A549 (cell line): ENCODE results near the gene ARMH3.

Source experiments
- MAZ ChIP-seq: fragments of 150-350 bp; IDR thresholded peaks from 2 replicates; pipeline ENCODE4 v1.6.1; 2014; ENCODE audit warnings: antibody characterized with exemption, low read depth, low read length, borderline replicate concordance
- PBX3 ChIP-seq: IDR thresholded peaks from 2 replicates; pipeline ENCODE4 v1.6.1; 2012

GRCh38 chr10:101831169-101831811 lies 224.7 kb downstream of the ARMH3 start:
- TF ChIP-seq PBX3 (no peak), MAZ (no peak)
